ENCODE data around the gene METTL21A.
"Not testable (repeated sequence)": the region's sequence is repeated elsewhere in the genome, so short reads cannot be mapped to it uniquely, and the experiment has no call there.

The METTL21A gene

DNA sequence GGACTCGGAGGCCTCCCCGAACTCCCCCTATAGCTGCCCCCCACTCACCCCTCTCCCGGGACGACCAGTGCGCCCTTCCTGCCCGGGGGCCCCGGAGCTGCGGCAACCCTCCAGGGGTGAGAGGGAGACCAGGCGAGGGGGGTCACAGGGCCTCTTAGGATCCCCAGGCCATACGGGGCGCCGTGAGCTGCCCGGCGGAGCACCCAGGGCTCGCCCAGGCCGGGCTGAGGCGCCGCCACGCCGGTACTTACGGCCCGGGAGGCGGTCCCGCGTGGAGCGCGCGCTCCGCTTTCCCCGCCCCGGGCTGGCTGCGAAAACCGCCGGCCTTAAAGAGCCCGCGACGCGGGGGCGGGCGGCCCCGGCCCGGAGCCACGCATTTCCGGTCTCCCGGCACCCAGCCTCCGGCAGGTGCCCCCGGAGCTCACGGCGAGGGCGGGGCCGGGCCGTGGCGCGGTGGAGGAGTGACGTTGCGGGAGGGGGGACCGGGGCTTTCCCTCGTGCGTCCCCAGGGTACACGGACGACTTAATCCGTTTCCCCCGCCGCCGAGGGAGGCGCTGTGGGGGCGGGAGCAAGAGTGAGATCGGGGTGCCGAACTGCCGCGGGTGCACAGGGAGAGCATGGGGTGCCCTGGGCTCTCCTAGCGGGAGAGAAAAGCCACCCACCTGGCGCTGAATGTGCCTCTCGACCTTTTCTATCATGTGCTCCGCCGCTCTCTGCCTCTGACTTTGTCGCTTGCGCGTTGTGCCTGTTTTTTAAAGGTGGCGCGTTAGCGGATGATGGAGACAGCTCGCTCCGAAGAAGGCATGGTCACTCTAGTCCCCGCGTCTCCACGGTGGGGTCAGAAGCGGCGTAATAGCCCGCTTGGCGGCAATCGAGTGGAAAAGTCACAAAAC, at the start of gene METTL21A:
Gene METTL21A (minus strand): TSS at position 381 of the 894 bp plus-strand sequence. CDS start 1,019 bp downstream, outside the sequence.
- peak; percentile 93 for DNase-seq (ENCODE audit: low spot score)

DNA sequence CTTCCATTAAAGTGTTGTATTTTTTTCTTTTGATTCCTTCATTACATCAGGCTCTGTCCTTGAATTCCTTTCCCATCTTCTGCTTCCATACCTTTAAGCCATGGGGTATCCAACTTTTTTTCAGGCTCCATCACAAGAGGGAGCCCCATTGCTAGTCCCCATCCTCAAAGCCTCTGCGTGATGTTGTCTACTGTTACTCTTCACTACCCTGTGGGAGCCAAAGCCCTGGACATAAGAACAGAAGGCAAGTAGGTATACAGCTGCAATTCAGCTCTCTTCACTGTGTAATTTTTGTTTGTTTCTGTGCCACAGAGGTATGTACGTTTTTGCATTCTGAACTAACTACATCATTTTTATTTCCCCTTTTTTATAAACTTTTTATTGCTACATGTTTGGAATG, 49.6 kb upstream of the METTL21A start:
- no peak for DNase-seq (ENCODE audit: low spot score)

- DNase-seq (ENCODE audit: low spot score), result no peak
These were observed 49.1 kb upstream of the METTL21A start for GRCh38 chr2:207674266-207674774.

DNA sequence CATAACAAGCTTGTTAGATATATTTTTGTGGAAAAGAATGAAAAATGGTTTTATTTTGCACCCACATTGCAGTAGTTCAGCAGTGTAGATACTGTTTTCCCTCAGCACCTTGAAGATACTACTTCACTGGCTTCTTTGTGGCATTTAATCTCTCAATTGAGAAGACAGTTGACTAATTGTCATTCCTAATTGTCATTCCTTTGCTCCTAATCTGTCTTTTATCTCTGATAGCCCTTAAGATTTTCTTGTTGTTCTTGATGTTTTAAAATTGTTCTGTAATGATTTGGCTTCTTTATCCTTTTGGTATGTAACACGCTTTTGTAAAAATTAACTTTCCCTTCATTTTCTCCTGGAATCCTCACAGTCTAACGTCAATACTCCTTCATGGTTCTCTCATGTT, 48.2 kb upstream of the METTL21A start:
- DNase-seq (ENCODE audit: low spot score), result no peak

- DNase-seq (ENCODE audit: low spot score), result no peak
These were observed 45.7 kb upstream of the METTL21A start for GRCh38 chr2:207670887-207671286.

DNA sequence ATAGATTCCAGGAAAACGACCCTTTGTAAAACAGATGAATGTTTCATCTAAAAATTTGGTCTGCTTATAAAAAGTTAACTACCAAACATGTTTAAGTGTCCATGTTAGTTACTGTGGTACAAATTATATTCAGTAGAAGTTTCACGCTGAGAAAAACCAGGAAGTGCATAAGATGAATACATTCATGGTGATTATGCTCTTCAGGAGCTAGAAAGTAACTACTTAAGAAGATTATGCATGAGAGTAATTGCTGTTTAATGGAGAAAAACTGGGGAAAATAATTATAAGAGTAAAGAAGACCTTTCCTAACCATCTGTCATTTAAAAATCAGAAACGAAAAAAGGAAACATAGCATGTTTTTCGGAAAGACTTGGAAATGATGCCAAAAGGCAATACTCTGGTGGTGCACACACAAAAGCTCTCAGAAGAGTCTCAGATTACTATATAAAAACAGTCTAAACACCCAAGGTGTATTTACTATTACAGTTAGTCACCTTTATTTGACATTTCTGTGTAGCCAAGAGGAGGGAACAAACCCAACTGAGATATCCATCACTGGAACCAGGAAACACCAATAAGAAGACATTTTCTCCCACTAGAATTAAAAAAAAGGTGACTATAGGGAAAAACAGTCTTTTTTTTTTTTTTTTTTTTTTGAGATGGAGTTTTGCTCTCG, 38.8 kb upstream of the METTL21A start:
- no peak for DNase-seq (ENCODE audit: low spot score)

GRCh38 chr2:207662203-207662602, 37.0 kb upstream of the METTL21A start:
- DNase-seq (ENCODE audit: low spot score), result no peak

DNA sequence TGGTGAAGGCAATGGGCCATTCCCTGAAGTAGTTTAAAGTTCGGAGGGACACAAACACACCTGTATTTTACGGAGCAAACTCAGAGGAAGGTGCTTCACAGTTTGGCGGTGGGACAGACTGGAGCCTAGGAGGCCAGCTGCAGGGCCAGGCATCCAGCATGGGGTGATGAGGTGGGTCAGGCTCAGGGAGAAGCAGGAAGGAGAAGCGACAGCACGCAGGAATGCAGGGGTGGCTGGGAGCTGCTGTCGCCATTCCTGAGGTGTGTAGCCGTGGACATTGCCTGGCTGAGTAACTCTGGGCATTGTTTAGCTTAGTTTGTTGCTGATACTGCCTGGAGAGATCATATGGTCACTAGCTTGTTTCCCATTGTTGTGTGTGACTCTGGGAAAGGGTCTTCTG, 35.8 kb upstream of the METTL21A start:
- no peak for DNase-seq (ENCODE audit: low spot score)

DNA sequence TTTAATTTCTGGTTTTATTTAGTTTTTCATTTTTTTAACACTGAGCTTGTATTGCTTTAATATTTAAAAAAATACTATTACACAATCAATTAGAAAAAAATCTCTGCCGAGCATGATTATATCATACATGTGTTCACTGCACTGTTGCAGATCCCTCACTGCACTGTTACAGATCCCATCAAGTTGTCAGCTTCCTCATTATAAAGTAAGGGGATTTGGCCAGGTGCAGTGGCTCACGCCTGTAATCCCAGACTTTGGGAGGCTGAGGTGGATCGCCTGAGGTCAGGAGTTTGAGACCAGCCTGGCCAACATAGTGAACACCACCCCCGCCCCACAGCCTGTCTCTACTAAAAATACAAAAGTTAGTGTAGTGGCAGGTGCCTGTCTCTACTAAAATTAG, 33.0 kb upstream of the METTL21A start:
- DNase-seq (ENCODE audit: low spot score), result no peak

GRCh38 chr2:207655000-207655399, 29.8 kb upstream of the METTL21A start:
- DNase-seq (ENCODE audit: low spot score), result no peak

DNA sequence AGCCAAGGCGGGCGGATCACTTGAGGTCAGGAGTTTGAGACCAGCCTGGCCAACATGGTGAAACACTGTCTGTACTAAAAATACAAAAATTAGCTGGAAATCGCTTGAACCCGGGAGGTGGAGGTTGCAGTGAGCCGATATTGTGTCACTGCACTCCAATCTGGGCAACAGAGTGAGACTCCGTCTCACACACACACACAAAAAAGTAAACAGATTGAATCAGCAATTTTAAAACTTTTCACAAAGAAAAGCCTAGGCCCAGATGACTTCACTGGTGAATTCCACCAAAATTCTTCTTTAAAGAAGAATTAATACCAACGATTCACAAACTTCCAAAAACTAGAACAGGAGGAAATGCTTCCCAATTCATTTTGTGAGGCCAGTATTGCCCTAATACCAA, 21.4 kb upstream of the METTL21A start:
- not testable (repeated sequence) for DNase-seq (ENCODE audit: low spot score)

- no peak for DNase-seq (ENCODE audit: low spot score)
These were observed 18.7 kb upstream of the METTL21A start for GRCh38 chr2:207643892-207644291.

DNA sequence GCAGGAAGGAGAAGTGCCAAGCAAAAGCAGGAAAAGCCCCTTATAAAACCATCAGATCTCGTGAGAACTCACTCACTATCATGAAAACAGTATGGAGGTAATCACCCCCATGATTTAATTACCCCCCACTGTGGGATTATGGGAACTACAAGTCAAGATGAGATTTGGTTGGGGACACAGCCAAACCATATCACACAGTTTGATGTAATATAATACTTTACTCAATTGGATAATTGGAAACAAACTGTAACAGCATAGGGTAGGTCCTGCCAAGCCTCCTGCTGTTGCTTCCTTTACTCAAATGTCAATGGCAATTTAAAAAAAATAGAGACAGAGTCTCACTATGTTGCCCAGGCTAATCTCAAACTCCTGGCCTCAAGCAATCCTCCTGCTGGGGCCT, 15.5 kb upstream of the METTL21A start:
- no peak for DNase-seq (ENCODE audit: low spot score)

DNA sequence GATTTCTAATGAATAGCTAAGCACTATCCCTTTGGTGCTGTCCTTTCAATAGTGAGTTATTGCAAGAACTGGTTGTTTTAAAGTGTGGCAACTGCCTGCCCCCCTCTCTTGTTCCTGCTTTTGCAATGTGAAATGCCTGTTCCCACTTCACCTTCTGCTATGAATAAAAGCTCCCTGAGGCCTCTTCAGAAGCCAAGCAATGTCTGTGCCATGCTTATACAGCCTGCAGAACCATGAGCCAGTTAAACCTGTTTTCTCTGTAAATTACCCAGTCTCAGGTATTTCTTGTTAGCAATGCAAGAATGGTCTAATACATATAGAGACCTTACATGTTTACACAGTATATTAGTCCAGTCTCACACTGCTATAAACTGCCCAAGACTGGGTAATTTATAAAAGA, 15.0 kb upstream of the METTL21A start:
- no peak for DNase-seq (ENCODE audit: low spot score)

DNA sequence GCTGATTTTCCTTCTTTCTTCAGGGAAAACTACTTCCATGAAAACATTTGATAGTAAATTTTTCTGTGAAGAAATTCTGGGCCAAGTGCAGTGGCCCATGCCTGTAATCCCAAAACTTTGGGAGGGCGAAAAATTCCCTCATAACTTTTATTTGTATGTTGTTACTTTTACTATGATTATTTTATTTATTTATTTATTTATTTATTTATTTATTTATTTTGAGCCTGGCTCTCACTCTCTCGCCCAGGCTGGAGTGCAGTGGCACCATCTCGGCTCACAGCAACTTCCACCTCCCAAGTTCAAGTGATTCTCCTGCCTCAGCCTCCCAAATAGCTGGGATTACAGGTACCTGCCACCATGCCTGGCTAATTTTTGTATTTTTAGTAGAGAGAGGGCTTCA, 14.1 kb upstream of the METTL21A start:
- DNase-seq (ENCODE audit: low spot score), result not testable (repeated sequence)

DNA sequence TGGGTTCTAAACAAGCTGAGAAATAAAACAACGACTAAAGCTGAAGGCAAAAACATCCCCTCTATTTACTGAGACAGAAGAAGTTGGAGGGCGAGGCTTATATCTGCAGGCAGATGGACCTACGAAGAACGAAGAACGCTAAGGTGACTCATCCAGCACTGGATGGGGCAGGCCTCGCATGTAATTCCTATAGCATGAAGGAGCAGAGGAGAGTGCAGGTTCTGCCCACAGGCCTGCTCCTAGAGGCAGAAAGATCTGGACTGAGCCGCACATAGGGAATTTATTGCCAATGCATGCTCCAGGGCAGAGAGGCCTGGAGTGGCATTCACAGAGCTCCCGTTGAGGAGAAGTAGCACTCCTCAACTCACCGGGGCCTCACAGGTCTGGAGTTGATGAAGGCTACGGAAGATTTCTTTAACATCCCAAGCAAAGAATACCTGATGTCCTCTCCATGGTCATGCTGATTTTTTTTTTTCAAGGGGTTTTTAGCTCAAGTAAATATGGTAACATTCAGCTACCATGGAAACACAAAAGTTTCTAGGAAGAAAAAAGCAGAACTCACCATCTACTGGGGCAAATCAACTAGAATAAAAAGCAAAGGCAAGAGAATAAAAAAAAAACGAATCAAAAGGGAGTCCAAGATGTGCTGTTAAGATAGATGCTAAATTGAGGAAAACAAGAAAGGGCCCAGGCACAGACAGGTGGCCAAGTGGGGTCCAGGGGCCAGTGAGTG, 10.4 kb upstream of the METTL21A start:
- DNase-seq (ENCODE audit: low spot score), result no peak

DNA sequence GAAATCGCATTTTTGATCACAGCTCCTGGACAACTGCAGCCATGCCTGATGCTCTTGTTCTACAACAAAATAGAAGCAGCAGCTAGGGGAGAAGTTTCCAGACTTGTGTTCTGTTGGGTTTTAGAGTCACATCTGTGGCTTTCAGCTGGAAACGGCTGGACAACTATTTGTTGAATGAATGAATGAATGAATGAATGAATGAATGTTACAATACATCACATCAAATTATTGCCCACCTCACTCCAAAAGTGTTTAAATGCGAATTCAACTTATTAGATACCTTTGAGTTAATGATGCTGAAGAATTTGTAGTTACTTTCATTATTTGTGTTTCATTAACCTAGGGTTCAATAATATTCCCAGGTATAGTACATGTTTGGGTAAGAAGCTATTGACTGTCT, 8.5 kb upstream of the METTL21A start:
- DNase-seq (ENCODE audit: low spot score), result no peak

GRCh38 chr2:207632575-207633493, 7.6 kb upstream of the METTL21A start:
- no peak for DNase-seq (ENCODE audit: low spot score)

DNA sequence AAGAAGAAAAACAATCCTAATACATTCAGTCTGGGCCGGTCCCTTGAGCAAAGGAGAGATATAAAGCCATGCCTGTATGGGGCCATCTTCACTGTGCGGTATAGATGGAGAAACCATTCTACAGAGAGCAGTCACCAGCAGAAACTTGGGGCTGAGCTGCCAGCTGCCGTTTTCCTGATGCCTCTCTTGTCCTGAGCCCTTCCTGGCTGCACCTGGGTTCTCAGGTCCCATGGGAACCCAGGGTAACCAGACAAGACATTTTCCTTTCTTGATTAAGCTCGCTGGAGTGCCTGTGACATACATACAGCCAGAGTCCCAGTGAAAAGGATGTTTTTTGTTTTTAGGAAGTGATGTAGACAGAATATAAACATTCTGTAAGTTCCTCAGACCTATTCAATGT, 5.3 kb upstream of the METTL21A start:
- peak; percentile 45 for DNase-seq (ENCODE audit: low spot score)

GRCh38 chr2:207629553-207629952, 4.4 kb upstream of the METTL21A start:
- no peak for DNase-seq (ENCODE audit: low spot score)

Data from D341Med (cell line).